CD4-positive, alpha-beta T cell treated with Interleukin-15 for 4 hours (primary cell): ENCODE measurements around the gene MRPS31.
"Not testable (repeated sequence)": the region's sequence is repeated elsewhere in the genome, so short reads cannot be mapped to it uniquely, and the experiment has no call there.

ENCODE experiments used
- DNase-seq: peaks from one replicate; pipeline ENCODE4 v3.0.0-alpha.2; 2020; ENCODE audit warnings: low spot score

The MRPS31 gene

GRCh38 chr13:40789275-40790153, 18.5 kb upstream of the MRPS31 start, which contains the start of gene SLC25A15:
TSS of gene SLC25A15 (plus strand) at chr13:40789611. CDS start at chr13:40793227, 3,616 bp downstream.
- DNase-seq: peak; percentile 67

- not testable (repeated sequence) for DNase-seq
Measured at GRCh38 chr13:40788540-40789274, 17.7 kb upstream of the MRPS31 start.

GRCh38 chr13:40787062-40787461, 16.1 kb upstream of the MRPS31 start:
- DNase-seq: no peak

GRCh38 chr13:40786568-40786996, 15.6 kb upstream of the MRPS31 start:
- no peak for DNase-seq

DNA sequence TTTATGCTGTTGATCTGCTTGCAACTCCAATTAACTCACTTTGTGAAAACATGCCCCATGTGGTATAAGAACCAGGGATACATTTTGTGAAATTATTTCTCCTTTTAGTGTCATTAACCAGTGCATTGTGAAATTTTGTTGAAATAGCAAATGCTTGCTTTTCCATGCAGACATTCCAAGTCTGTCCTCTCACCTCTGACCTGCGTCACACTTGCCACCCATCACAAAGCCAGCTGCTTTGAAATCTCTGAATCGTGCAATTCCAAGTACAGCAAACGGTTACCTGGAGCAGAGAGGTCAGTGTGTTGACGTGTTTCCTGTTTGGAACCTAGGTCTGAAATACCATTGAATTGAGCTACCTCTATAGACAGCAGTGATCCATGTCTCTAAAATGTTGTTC, 13.6 kb upstream of the MRPS31 start:
- DNase-seq: no peak

GRCh38 chr13:40782971-40783370, 12.0 kb upstream of the MRPS31 start:
- not testable (repeated sequence) for DNase-seq

GRCh38 chr13:40781717-40782116, 10.7 kb upstream of the MRPS31 start:
- DNase-seq: no peak

GRCh38 chr13:40780822-40781401, 9.9 kb upstream of the MRPS31 start:
- DNase-seq: no peak

DNA sequence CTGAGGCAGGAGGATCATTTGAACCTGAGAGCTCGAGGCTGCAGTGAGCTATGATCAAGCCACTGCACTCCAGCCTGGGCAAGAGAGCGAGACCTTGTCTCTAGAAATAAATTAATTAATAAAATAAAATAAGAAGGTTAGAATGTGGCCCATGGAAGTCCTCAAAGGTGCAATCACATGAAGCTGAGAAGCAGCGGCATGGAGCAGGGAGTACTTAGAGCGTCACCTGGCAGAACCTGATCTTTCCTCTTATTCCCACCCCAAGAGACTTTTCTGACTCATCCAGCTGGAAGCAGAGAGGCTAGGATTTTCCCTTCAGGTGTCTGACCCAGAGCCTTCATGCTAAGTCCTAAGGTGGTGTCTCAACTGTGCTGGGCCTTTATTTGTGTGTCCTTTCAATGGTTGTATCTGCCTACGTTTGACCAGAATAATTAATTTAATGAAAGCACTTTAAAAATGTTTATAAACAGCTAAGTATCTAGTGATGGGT, 8.9 kb upstream of the MRPS31 start:
- no peak for DNase-seq

DNA sequence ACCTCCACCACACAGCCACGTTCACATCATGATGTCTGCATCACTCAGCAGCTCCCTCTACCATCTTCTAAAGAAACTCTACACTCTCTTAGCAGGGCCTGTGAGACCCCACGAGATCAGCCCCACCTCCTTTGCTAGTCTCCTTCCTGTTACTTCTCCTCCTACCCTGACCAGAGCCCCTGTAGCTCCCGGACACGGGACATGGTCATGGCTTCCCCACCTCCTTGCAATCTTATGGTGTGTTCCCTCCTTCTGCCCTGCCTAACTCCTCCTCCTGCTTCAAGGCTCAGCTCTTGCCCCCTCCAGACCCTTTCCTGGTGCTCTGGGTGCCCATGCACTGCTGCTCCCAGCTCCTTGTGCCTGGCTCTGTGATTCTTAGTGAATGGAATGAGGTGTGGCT, 8.1 kb upstream of the MRPS31 start:
- DNase-seq: no peak

DNA sequence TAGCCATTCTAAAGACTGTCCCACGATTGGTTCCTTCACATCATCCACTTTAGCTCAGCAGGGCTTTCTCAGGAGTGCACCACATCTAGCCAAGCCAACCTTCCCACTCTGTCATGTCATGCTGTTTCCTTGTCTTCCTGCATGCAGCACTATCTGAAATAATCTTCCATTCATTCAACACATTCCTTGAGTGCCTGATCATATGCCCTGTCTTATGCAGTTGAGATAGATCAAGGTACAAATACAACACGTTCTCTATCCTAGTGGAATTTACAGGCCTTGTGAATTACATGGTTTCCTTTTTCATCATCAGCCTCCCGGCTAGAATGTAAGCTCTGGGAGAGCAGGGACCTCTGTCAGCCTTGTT, 6.8 kb upstream of the MRPS31 start:
- DNase-seq: no peak

- peak; percentile 62 for DNase-seq
Measured at GRCh38 chr13:40777166-40777808, 6.3 kb upstream of the MRPS31 start.

DNA sequence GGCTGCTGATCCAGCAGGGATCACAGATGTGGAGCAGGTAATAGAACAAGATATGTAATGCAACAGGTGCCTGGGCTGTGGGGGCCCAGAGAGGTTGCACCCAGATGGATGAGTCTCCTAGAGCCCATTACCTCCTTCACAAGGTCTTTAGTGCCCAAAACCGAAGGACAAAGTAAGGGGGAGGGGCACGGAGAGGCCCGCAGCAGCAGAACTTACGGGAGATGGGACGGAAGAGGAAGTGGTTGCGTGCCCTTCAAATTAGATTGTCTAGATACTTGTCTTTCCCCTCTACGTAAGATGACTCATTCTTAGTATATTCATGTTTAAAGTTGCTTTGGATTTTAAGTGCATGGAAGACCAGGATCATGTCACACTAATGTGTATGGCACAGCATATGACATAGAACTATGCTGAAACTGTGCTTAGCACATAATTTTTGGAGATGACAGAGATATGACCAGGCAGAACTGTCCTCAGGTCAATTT, 5.7 kb upstream of the MRPS31 start:
- DNase-seq: peak; percentile 75

DNA sequence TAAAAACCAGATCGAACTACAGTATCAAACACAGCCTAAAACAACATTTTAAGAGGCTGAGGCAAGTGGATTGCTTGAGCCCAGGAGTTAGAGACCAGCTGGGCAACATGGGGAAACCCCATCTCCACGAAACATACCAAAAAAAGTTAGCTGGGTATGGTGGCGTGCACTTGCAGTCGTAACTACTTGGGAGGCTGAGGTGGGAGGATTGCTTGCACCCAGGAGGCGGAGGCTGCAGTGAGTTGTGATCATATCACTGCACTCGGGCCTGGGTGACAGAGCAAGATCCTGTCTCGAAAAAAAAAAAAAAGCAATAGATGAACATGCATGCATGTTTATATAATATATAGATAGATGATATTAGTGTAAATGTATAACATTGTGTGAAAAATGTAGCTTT, 5.2 kb upstream of the MRPS31 start:
- DNase-seq: no peak

- no peak for DNase-seq
Measured at GRCh38 chr13:40774672-40775071, 3.7 kb upstream of the MRPS31 start.

DNA sequence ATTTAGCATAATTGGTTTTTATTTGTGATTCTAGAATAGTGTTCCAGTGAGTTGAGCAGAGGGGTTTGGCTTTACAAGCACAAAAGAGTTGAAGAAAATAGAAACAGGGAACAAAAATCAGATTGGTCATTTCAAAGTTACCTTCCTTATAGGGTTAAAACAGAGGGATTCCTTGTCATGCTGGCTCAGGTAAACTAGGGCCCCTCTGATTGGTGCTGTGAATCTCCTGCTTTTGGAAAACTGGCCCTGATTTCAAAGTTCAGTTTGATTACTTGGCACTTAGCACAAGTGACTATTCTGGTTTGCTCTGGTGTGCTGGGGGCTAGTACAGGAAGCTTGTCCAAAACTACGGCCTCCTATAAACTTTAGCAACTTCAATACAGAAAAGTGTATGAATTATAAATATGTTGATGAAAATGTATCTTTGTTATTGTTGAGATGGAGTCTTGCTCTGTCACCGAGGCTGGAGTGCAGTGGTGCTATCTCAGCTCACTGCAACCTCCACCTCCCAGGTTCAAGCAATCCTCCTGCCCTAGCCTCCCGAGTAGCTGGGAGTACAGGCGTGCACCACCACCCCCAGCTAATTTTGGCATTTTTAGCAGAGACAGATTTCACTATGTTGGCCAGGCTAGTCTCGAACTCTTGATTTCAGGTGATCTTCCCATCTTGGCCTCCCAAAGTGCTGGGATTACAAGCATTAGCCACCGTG, 1.9 kb upstream of the MRPS31 start:
- DNase-seq: no peak

DNA sequence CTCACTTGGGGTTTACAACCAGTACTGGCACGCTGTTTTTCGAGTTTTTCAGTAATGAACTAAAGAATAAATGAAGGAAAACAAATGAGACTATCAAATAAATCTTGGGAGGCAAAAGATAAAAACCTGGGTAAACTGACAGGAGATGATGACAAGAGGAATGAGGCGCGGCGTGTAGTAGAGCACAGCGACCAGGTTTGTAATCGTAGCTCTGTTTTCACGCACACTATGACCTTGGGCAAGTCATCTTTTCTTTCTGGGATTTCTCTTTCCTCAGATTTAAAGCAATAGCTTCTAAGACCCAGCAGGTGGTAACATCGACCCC, 419 bp downstream of the MRPS31 start:
- no peak for DNase-seq

DNA sequence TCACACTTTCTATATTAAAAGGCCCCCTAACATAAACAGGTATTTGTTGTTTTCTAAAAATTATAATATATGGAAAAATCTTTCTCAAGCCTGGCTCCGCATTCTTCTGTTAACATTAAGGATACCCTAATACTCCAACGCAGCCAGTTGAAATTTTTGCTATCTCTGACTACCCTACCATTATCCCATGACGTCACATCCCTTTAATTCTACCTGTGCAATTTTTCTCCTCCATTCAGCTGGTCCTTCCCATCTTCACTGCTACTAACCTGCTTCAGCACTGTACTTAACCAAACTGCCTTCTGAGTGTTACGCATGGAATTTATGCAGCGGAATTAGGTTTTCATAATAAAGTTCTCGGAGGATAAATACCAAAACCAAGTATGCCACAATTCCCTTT, 1.0 kb downstream of the MRPS31 start:
- DNase-seq: no peak

GRCh38 chr13:40765602-40766001, 5.4 kb downstream of the MRPS31 start:
- no peak for DNase-seq

DNA sequence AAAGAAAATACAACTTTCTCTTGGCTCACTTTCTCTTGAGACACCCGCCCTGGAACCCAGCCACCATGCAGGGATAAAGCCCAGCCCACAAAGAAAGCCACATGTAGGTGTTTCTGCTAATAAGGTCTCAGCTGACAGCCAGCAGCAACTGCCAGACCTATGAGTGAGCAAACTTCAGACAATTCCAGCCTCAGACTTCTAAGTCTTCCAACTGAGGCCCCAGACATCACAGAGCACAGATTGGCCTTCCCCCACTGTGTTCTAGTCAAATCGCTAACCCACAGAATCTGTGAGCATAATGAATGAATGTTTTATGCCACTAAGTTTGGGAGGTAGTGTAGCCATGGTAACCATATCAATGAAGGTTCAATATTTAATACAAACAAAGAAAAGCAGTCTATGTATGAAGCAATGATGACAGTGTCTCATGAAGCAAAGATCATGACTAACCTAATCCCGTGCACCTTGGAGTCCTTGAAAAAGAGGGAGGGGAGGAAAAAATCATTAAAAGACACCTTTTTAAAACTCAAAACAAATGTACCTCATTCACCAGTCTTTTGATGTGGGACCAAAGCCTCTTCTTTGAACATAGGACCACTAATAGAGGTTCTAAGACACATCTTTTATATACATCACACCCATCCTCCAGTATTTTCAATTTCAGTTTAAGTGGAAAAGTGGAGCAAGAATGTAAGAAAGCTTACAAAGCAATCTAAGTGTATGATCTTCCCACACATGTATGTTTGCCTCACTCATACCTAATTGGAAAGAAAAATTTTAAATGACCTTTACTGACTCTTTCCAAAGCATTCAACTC, 6.2 kb downstream of the MRPS31 start:
- peak; percentile 73 for DNase-seq

GRCh38 chr13:40762849-40763248, 8.1 kb downstream of the MRPS31 start:
- no peak for DNase-seq
